ENCODE measurements around the gene PTGER4. TPM values are rescaled to one million over a fixed set of nuclear protein-coding genes. Genes with fewer than 3 reads are reported as not detected.
"Not testable (repeated sequence)": the region's sequence is repeated elsewhere in the genome, so short reads cannot be mapped to it uniquely, and the experiment has no call there.

PTGER4 gene
- total RNA-seq, 1 donor from 2014 or later: 4.9 TPM

DNA sequence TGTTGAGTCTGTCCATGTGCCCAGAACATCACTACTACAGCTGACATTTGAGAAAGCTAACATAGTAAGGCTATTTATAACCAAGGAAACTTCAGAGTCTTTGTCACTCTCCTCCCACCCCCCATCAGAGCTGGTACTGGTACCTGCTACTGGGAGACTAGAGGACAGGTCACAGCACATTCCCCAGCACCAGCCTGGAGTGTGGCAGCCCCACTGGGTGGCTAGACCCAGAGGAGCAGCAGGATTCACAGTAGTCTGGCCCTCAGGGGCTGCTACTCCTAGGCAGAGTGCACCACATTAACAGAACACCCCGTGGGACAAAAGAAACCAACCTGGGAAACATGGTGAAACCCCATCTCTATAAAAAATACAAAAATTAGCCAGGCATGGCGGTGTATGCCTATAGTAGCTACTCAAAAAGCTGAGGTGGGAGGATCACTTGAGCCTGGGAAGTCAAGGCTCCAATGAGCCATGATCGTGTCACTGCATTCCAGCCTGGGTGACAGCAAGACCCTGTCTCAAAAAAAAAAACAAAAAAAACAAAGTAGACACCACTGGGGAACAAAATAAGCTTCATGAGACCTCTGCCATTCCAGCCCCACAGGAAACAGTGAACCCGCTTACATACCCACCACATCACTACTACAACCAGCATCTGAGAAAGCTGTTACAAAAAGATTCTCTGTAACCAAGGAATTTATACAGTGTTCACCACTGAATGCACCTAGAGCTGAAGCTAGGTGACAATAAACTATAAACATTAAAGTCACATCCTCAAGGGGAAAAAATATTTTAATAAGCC, 26.3 kb upstream of the PTGER4 start:
- no peaks in the 10 kb centered on the region for H3K4me1 Mint-ChIP-seq (ENCODE audit: low read depth)
- peaks cover 2% of the 10 kb centered on the region for H3K36me3 Mint-ChIP-seq (ENCODE audit: low read depth)

DNA sequence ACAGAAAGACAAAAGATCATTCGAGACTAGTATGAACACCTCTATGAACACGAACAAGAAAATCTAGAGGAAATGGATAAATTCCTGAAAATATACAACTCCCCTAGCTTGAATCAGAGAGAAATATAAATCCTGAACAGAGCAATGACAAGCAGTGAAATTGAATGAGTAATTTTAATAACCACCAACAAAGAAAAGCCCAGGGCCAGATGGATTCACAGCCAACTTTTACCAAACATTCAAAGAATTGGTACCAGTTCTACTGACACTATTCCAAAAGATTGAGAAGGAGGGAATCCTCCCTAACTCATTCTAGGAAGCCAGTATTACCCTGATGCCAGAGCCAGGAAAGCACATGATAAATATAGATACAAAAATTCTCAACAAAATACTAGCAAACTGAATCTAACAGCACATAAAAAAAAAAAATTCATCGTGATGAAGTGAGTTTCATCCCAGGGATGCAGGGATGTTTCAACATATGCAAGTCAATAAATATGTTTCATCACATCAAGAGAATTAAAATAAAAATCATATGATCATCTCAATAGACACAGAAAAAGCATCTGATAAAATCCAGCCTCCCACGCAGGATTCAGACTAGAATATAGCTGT, 25.2 kb upstream of the PTGER4 start:
- H3K27me3 Mint-ChIP-seq (ENCODE audit: low read depth): peaks cover 6% of the 10 kb centered on the region
- no peak overlapping the region for H3K27ac Mint-ChIP-seq (ENCODE audit: unreplicated experiment)
- H3K9me3 Mint-ChIP-seq (ENCODE audit: low read depth): no peaks in the 10 kb centered on the region
- H3K4me3 Mint-ChIP-seq (ENCODE audit: unreplicated experiment): no peak overlapping the region
- H3K36me3 Mint-ChIP-seq (ENCODE audit: low read depth): peaks cover 4% of the 10 kb centered on the region
- TF ChIP-seq, protein P1, sequence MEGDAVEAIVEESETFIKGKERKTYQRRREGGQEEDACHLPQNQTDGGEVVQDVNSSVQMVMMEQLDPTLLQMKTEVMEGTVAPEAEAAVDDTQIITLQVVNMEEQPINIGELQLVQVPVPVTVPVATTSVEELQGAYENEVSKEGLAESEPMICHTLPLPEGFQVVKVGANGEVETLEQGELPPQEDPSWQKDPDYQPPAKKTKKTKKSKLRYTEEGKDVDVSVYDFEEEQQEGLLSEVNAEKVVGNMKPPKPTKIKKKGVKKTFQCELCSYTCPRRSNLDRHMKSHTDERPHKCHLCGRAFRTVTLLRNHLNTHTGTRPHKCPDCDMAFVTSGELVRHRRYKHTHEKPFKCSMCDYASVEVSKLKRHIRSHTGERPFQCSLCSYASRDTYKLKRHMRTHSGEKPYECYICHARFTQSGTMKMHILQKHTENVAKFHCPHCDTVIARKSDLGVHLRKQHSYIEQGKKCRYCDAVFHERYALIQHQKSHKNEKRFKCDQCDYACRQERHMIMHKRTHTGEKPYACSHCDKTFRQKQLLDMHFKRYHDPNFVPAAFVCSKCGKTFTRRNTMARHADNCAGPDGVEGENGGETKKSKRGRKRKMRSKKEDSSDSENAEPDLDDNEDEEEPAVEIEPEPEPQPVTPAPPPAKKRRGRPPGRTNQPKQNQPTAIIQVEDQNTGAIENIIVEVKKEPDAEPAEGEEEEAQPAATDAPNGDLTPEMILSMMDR (IDR thresholded peaks at IDR 0.05): no peak
- DNase-seq (ENCODE audit: low spot score): no peak
- no peaks in the 10 kb centered on the region for H3K4me1 Mint-ChIP-seq (ENCODE audit: low read depth)

More for the DNA sequence above, 26.3 kb upstream of the PTGER4 start:
- Mint-ChIP-seq H3K27ac (ENCODE audit: unreplicated experiment) (no peak overlapping the region), H3K4me3 (ENCODE audit: unreplicated experiment) (no peak overlapping the region), H3K9me3 (ENCODE audit: low read depth) (no peaks in the 10 kb centered on the region), H3K27me3 (ENCODE audit: low read depth) (no peaks in the 10 kb centered on the region)
- no peak for DNase-seq (ENCODE audit: low spot score)
- TF ChIP-seq, protein P1 (IDR thresholded peaks at IDR 0.05): no peak

DNA sequence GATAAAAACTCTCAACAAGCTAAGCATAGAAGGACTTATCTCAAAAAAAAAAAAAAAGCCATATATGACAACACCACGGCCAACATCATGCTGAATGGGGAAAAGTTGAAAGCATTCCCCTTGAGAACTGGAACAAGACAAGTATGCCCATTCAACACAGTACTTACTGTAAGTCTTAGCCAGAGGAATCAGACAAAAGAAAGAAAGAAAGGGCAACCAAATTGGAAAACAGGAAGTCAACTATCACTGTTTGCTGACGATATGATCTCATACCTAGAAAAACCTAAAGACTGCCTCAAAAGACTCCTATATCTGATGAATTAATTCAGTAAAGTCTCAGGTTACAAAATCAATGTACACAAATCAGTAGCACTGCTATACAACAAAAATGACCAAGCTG, 24.6 kb upstream of the PTGER4 start:
- TF ChIP-seq, protein P1 (IDR thresholded peaks at IDR 0.05): no peak
- H3K4me1 Mint-ChIP-seq (ENCODE audit: low read depth): no peaks in the 10 kb centered on the region
- no peaks in the 10 kb centered on the region for H3K9me3 Mint-ChIP-seq (ENCODE audit: low read depth)
- H3K4me3 Mint-ChIP-seq (ENCODE audit: unreplicated experiment): no peak overlapping the region
- no peak for DNase-seq (ENCODE audit: low spot score)
- H3K27ac Mint-ChIP-seq (ENCODE audit: unreplicated experiment): no peak overlapping the region
- peaks cover 4% of the 10 kb centered on the region for H3K36me3 Mint-ChIP-seq (ENCODE audit: low read depth)
- H3K27me3 Mint-ChIP-seq (ENCODE audit: low read depth): peaks cover 6% of the 10 kb centered on the region

DNA sequence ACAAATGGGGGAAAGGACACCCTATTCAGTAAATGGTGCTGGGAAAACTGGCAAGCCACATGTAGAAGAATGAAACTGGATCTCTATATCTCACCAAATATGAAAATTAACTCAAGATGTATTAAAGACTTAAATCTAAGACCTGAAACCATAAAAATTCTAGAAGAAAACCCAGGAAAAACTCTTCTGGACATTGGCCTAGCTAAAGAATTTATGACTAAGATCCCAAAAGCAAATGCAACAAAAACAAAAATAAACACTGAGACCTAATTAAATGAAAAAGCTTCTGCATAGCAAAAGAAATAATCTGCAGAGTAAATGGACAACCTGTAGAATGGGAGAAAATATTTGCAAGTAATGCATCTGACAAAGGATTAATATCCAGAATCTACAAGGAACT, 23.6 kb upstream of the PTGER4 start:
- H3K27me3 Mint-ChIP-seq (ENCODE audit: low read depth); H3K36me3 Mint-ChIP-seq (ENCODE audit: low read depth); H3K4me3 Mint-ChIP-seq (ENCODE audit: unreplicated experiment); H3K27ac Mint-ChIP-seq (ENCODE audit: unreplicated experiment); H3K9me3 Mint-ChIP-seq (ENCODE audit: low read depth); DNase-seq (ENCODE audit: low spot score); H3K4me1 Mint-ChIP-seq (ENCODE audit: low read depth): not testable (repeated sequence)

DNA sequence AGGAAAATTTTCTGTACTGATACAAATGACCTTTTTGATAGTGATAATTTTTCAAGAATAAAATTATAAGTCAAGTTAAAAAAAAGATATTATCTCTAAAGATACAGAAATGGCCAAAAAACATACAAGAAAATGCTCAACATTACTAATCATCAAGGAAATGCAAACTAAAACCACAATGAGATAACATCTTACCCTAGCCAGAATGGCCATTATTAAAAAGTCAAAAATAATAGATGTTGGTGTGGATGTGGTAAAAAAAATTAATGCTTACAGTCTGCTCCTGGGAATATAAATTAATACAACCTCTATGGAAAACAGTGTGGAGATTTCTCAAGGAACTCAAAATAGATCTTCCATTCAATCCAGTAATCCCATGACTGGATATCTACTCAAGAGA, 22.9 kb upstream of the PTGER4 start:
- no peaks in the 10 kb centered on the region for H3K4me1 Mint-ChIP-seq (ENCODE audit: low read depth)
- peaks cover 6% of the 10 kb centered on the region for H3K27me3 Mint-ChIP-seq (ENCODE audit: low read depth)
- TF ChIP-seq, protein P1 (IDR thresholded peaks at IDR 0.05): no peak
- H3K9me3 Mint-ChIP-seq (ENCODE audit: low read depth): no peaks in the 10 kb centered on the region
- H3K4me3 Mint-ChIP-seq (ENCODE audit: unreplicated experiment): no peak overlapping the region
- H3K36me3 Mint-ChIP-seq (ENCODE audit: low read depth): peaks cover 4% of the 10 kb centered on the region
- DNase-seq (ENCODE audit: low spot score): no peak
- no peak overlapping the region for H3K27ac Mint-ChIP-seq (ENCODE audit: unreplicated experiment)
